Activated T-cell treated with anti-CD3 and anti-CD28 coated beads, Interleukin-2, amount 50 U/mL, for 72 hours (primary cell): ENCODE measurements around the gene GAPDH. TPM values are rescaled to one million over a fixed set of nuclear protein-coding genes. Genes with fewer than 3 reads are reported as not detected.
"Not testable (repeated sequence)": the region's sequence is repeated elsewhere in the genome, so short reads cannot be mapped to it uniquely, and the experiment has no call there.

Source experiments
- ATAC-seq, 2 donors: fragments of 150-1000 bp; cut with Tn5 transposase; replicated peaks in 1 of 2; 2 replicates each; pipeline ENCODE4 v1.10.0; 2021; ENCODE audit warnings: moderate library complexity in 2 of 2, mild to moderate bottlenecking in 1 of 2
- DNase-seq, 2 donors: peaks; one replicate each; pipeline ENCODE4 v3.0.0; 2021 to 2022; ENCODE audit warnings: mixed read lengths in 1 of 2
- H3K27ac Mint-ChIP-seq: one replicate; pipeline ENCODE4 v1.8.0; 2022; ENCODE audit warnings: mild to moderate bottlenecking, moderate library complexity, mixed read lengths
- H3K27me3 Mint-ChIP-seq: one replicate; pipeline ENCODE4 v1.8.0; 2022; ENCODE audit warnings: low read depth, mixed read lengths
- H3K36me3 Mint-ChIP-seq, 2 donors: one replicate each; pipeline ENCODE4 v1.8.0; 2022; ENCODE audit warnings: mixed read lengths in 2 of 2, mild to moderate bottlenecking in 1 of 2; ENCODE audit not compliant: insufficient read depth in 2 of 2
- H3K4me1 Mint-ChIP-seq: one replicate; pipeline ENCODE4 v1.8.0; 2022; ENCODE audit warnings: low read depth, mixed read lengths
- H3K4me3 Mint-ChIP-seq, 2 donors: one replicate each; pipeline ENCODE4 v1.8.0; 2022; ENCODE audit warnings: mild to moderate bottlenecking in 2 of 2, mixed read lengths in 2 of 2, moderate library complexity in 2 of 2
- H3K9me3 Mint-ChIP-seq, 2 donors: one replicate each; pipeline ENCODE4 v1.8.0; 2022; ENCODE audit warnings: mixed read lengths in 2 of 2
- total RNA-seq, 2 donors: library from RNA; stranded (reverse); gene quantifications; one replicate each; pipeline ENCODE4 v1.2.3, GENCODE V29; 2022

GAPDH gene
- 1,000 to 10,000 TPM; 4,101 to 4,234 TPM for total RNA-seq

DNA sequence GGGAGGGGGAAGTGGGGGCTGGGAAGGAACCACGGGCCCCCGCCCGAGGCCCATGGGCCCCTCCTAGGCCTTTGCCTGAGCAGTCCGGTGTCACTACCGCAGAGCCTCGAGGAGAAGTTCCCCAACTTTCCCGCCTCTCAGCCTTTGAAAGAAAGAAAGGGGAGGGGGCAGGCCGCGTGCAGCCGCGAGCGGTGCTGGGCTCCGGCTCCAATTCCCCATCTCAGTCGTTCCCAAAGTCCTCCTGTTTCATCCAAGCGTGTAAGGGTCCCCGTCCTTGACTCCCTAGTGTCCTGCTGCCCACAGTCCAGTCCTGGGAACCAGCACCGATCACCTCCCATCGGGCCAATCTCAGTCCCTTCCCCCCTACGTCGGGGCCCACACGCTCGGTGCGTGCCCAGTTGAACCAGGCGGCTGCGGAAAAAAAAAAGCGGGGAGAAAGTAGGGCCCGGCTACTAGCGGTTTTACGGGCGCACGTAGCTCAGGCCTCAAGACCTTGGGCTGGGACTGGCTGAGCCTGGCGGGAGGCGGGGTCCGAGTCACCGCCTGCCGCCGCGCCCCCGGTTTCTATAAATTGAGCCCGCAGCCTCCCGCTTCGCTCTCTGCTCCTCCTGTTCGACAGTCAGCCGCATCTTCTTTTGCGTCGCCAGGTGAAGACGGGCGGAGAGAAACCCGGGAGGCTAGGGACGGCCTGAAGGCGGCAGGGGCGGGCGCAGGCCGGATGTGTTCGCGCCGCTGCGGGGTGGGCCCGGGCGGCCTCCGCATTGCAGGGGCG, at the start of gene GAPDH:
TSS of gene GAPDH (plus strand) at position 595 of the 772 bp plus-strand sequence. CDS start 316 bp downstream, outside the sequence.
- H3K36me3 Mint-ChIP-seq: peaks cover 25 to 39% of the 10 kb centered on the region in 2 donors
- H3K9me3 Mint-ChIP-seq: no peaks in the 10 kb centered on the region
- H3K27ac Mint-ChIP-seq: peak within 1 kb of the TSS; percentile 97
- no peaks in the 10 kb centered on the region for H3K27me3 Mint-ChIP-seq
- DNase-seq (peak; percentile 91 to 94), ATAC-seq (peak; percentile 59 to 64)
- peaks cover 72% of the 10 kb centered on the region for H3K4me1 Mint-ChIP-seq
- H3K4me3 Mint-ChIP-seq: peak within 1 kb of the TSS; percentile 96 to 97

- ATAC-seq (no peak), DNase-seq (no peak)
- Mint-ChIP-seq H3K27me3 (no peaks in the 10 kb centered on the region), H3K9me3 (no peaks in the 10 kb centered on the region), H3K36me3 (peaks cover 3 to 8% of the 10 kb centered on the region in 2 donors), H3K4me3 (no peak overlapping the region), H3K4me1 (peaks cover 19% of the 10 kb centered on the region), H3K27ac (no peak overlapping the region)
Measured at GRCh38 chr12:6488240-6488639, 46.1 kb upstream of the GAPDH start.

GRCh38 chr12:6489449-6489848, 44.9 kb upstream of the GAPDH start:
- ATAC-seq (no peak), DNase-seq (no peak)
- Mint-ChIP-seq H3K27ac (no peak overlapping the region), H3K4me3 (no peak overlapping the region), H3K36me3 (peaks cover 5 to 8% of the 10 kb centered on the region in 2 donors), H3K27me3 (no peaks in the 10 kb centered on the region), H3K4me1 (peaks cover 22% of the 10 kb centered on the region), H3K9me3 (no peaks in the 10 kb centered on the region)

- not testable (repeated sequence) for DNase-seq, H3K9me3 Mint-ChIP-seq, ATAC-seq, H3K27ac Mint-ChIP-seq, H3K27me3 Mint-ChIP-seq, H3K4me3 Mint-ChIP-seq
- Mint-ChIP-seq H3K36me3 (peaks cover 7 to 11% of the 10 kb centered on the region in 2 donors), H3K4me1 (peaks cover 34% of the 10 kb centered on the region)
Measured at GRCh38 chr12:6490673-6491072, 43.6 kb upstream of the GAPDH start.

- Mint-ChIP-seq H3K36me3 (peaks cover 9 to 18% of the 10 kb centered on the region in 2 donors), H3K9me3 (no peaks in the 10 kb centered on the region), H3K27me3 (no peaks in the 10 kb centered on the region), H3K4me3 (peak within 1 kb of the TSS; percentile 94 to 100), H3K27ac (peak within 1 kb of the TSS; percentile 97), H3K4me1 (peaks cover 56% of the 10 kb centered on the region)
- DNase-seq (peak; percentile 98 to 99), ATAC-seq (peak; percentile 82 to 84)
Measured at GRCh38 chr12:6492838-6493496, 41.4 kb upstream of the GAPDH start, which contains the start of gene MRPL51. Gene MRPL51 (minus strand): TSS chr12:6493262. CDS start chr12:6493136, 126 bp downstream.

- H3K9me3 Mint-ChIP-seq: no peaks in the 10 kb centered on the region
- peak; percentile 87 for ATAC-seq
- H3K4me3 Mint-ChIP-seq: peak within 1 kb of the TSS; percentile 94 to 100
- peak; percentile 95 to 96 for DNase-seq
- H3K4me1 Mint-ChIP-seq: peaks cover 58% of the 10 kb centered on the region
- H3K27me3 Mint-ChIP-seq: no peaks in the 10 kb centered on the region
- peak within 1 kb of the TSS; percentile 97 for H3K27ac Mint-ChIP-seq
- peaks cover 9 to 19% of the 10 kb centered on the region in 2 donors for H3K36me3 Mint-ChIP-seq
Measured at GRCh38 chr12:6493497-6494257, 40.6 kb upstream of the GAPDH start, which contains the start of gene NCAPD2. Gene NCAPD2 (plus strand): TSS chr12:6494102. CDS start chr12:6495099, 997 bp downstream.

DNA sequence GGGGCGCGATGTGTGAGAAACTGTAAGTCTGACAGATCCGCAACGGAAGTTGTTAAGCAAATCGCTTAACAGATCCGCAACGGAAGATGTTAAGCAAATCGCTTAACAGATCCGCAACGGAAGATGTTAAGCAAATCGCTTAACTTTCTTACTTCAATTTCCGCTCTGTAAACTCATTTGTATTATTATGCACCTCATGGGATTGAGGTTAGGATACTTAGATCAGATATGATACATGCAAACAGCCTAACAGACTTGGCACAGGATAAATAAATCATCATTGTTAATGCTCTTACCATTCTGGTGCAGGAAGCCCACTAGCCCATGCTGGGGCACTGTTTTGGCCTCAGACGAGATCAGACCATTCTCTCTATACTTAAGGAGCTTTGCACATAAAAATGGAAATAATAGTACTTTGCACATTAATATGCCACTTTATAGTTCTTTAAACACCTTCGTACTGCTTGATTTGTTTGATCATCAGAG, 40.0 kb upstream of the GAPDH start:
- Mint-ChIP-seq H3K27me3 (no peaks in the 10 kb centered on the region), H3K9me3 (no peaks in the 10 kb centered on the region), H3K36me3 (peaks cover 9 to 24% of the 10 kb centered on the region in 2 donors), H3K27ac (peak overlapping the region; percentile 96), H3K4me3 (peak overlapping the region; percentile 94 to 100), H3K4me1 (peaks cover 58% of the 10 kb centered on the region)
- ATAC-seq (peak; percentile 0 to 2), DNase-seq (peak in 1 of 2 donors; percentile 17)

- peaks cover 58% of the 10 kb centered on the region for H3K4me1 Mint-ChIP-seq
- peaks cover 9 to 26% of the 10 kb centered on the region in 2 donors for H3K36me3 Mint-ChIP-seq
- H3K9me3 Mint-ChIP-seq: no peaks in the 10 kb centered on the region
- DNase-seq (no peak), ATAC-seq (no peak)
- no peaks in the 10 kb centered on the region for H3K27me3 Mint-ChIP-seq
- peak overlapping the region; percentile 94 to 100 for H3K4me3 Mint-ChIP-seq
- peak overlapping the region; percentile 96 for H3K27ac Mint-ChIP-seq
Measured at GRCh38 chr12:6494968-6495367, 39.3 kb upstream of the GAPDH start.

DNA sequence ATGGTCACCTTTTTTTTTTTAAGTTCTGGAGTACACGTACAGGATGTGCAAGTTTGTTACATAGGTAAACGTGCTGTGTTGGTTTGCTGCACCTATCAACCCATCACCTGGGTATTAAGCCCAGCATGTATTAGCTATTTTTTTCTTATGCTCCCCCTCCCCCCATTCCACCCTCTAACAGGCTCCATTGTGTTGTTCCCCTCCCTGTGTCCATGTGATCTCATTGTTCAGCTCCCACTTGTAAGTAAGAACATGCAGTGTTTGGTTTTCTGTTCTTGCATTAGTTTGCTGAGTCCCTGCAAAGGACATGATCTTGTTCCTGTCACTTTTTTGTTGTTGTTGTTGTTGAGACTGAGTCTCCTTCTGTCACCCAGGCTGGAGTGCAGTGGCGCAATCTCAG, 37.0 kb upstream of the GAPDH start:
- not testable (repeated sequence) for H3K9me3 Mint-ChIP-seq, DNase-seq, ATAC-seq, H3K27me3 Mint-ChIP-seq
- Mint-ChIP-seq H3K27ac (peak overlapping the region; percentile 67), H3K4me3 (peak overlapping the region in 1 of 2 donors; percentile 2), H3K4me1 (peaks cover 49% of the 10 kb centered on the region), H3K36me3 (peaks cover 7 to 20% of the 10 kb centered on the region in 2 donors)

- no peak overlapping the region for H3K4me3 Mint-ChIP-seq
- no peak for DNase-seq
- no peak for ATAC-seq
- H3K27me3 Mint-ChIP-seq: no peaks in the 10 kb centered on the region
- no peak overlapping the region for H3K27ac Mint-ChIP-seq
- H3K9me3 Mint-ChIP-seq: no peaks in the 10 kb centered on the region
- peaks cover 26% of the 10 kb centered on the region for H3K4me1 Mint-ChIP-seq
- peaks cover 2 to 18% of the 10 kb centered on the region in 2 donors for H3K36me3 Mint-ChIP-seq
Measured at GRCh38 chr12:6500466-6500865, 33.9 kb upstream of the GAPDH start.

DNA sequence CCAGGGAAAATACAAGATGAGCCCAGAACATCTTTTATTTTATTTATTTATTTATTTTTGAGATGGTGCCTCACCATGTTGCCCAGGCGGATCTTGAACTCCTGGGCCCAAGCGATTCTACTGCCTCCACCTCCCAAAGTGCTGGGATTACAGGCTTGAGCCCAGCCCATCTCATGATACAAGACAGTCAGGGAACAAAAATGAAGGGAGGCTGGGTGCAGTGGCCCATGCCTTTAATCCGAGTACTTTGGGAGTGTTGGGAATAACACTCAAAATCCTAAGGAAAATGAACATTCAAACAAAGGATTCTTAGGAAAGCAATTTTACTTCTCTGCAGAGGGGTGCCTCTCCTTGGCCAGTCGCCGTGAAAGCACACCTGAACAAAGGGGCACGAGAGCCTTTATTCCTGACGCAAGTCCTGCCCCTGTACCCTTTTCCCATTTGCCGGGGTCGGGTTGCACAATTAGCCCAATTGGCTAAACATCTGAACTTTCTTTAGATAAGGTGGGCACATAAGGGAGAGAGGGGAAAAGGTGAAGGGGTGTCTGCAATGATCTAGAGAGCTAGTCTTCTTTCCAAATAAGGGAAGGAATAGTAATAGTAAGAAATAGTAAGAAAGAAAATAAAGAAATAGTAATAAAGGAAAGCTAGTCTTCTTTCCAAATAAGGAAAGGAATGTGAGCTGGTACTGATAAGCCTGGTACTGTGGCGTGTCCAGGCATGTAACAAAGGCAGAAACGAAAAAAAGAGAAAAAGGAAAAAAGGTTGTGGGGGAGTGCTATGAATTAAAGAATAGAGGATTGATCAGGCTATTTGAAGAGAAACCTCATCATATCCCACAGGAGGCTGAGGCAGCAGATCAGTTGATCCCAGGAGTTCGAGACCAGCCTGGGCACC, 27.0 kb upstream of the GAPDH start:
- H3K4me3 Mint-ChIP-seq: no peak overlapping the region
- ATAC-seq (no peak), DNase-seq (no peak)
- H3K27ac Mint-ChIP-seq: no peak overlapping the region
- peaks cover 9% of the 10 kb centered on the region for H3K4me1 Mint-ChIP-seq
- H3K36me3 Mint-ChIP-seq: peaks cover 17 to 32% of the 10 kb centered on the region in 2 donors
- no peaks in the 10 kb centered on the region for H3K27me3 Mint-ChIP-seq
- H3K9me3 Mint-ChIP-seq: no peaks in the 10 kb centered on the region

- H3K27ac Mint-ChIP-seq: no peak overlapping the region
- H3K36me3 Mint-ChIP-seq: peaks cover 24 to 40% of the 10 kb centered on the region in 2 donors
- no peaks in the 10 kb centered on the region for H3K27me3 Mint-ChIP-seq
- DNase-seq (no peak), ATAC-seq (no peak)
- H3K4me1 Mint-ChIP-seq: peaks cover 9% of the 10 kb centered on the region
- H3K9me3 Mint-ChIP-seq: no peaks in the 10 kb centered on the region
- no peak overlapping the region for H3K4me3 Mint-ChIP-seq
Measured at GRCh38 chr12:6508087-6508486, 26.2 kb upstream of the GAPDH start.
